22Rv1 (cell line): ENCODE results near the gene CFAP92.

Source experiments
- ZFX ChIP-seq: fragments of 450-650 bp; IDR thresholded peaks from 2 replicates; pipeline ENCODE4 v1.6.1; 2017; ENCODE audit warnings: antibody characterized with exemption, borderline replicate concordance
- TF ChIP-seq, protein P1 (sequence below): fragments of 450-650 bp; IDR thresholded peaks from 2 replicates; pipeline ENCODE4 v1.5.1; 2017; ENCODE audit warnings: mild to moderate bottlenecking

DNA sequence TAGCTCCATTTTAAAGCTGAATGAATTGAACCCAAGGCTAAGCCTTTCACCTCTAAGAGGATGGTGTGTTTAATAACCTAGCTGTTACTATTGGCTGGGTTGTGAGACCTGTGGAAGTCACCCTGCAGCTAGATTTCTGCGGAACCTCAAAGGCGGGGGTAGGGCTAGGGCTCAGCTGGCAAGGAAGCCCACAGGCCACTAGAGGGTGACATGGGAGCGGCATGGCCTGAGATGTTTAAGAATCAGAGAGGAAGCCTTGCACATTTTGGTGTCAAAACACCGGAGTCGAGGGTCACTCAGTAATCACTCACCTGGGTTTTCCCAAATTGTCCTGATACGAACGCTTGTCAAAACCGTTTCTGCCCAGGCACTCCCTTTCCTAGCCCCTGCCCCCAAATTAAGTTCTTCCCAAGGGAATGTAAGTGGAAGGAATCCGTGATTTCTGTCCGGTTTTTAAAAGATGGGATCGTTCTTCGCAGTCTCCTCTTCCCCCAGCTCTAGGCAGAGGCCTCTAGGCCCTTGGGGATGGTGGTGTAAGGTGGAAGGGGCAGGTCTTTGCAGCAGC is 118.2 kb downstream of the CFAP92 start:
- TF ChIP-seq, protein P1, sequence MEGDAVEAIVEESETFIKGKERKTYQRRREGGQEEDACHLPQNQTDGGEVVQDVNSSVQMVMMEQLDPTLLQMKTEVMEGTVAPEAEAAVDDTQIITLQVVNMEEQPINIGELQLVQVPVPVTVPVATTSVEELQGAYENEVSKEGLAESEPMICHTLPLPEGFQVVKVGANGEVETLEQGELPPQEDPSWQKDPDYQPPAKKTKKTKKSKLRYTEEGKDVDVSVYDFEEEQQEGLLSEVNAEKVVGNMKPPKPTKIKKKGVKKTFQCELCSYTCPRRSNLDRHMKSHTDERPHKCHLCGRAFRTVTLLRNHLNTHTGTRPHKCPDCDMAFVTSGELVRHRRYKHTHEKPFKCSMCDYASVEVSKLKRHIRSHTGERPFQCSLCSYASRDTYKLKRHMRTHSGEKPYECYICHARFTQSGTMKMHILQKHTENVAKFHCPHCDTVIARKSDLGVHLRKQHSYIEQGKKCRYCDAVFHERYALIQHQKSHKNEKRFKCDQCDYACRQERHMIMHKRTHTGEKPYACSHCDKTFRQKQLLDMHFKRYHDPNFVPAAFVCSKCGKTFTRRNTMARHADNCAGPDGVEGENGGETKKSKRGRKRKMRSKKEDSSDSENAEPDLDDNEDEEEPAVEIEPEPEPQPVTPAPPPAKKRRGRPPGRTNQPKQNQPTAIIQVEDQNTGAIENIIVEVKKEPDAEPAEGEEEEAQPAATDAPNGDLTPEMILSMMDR = peak; percentile 63
- no peak for TF ChIP-seq ZFX
